Measurements from ENCODE around the gene POLR2J. TPM values are rescaled to one million over a fixed set of nuclear protein-coding genes. Genes with fewer than 3 reads are reported as not detected.
"Not testable (repeated sequence)": the region's sequence is repeated elsewhere in the genome, so short reads cannot be mapped to it uniquely, and the experiment has no call there.

The POLR2J gene
- total RNA-seq, 1 donor from 2014 or later, result 58.7 TPM

- intact Hi-C loops (cut with DNase I), result loop anchor here (5.0 kb wide), 1 partner anchor 57 kb away; no protein-coding TSS in a partner anchor
- DNase-seq (ENCODE audit: low spot score), result peak; percentile 63
These were observed 9.3 kb downstream of the POLR2J start for GRCh38 chr7:102469351-102469971.

- intact Hi-C loops (cut with DNase I), result loop anchor here (5.0 kb wide), 1 partner anchor 56 kb away; no protein-coding TSS in a partner anchor
These were observed 10.0 kb downstream of the POLR2J start for GRCh38 chr7:102468478-102469350.

GRCh38 chr7:102467581-102468477 lies 10.9 kb downstream of the POLR2J start:
- peak; percentile 68 for DNase-seq (ENCODE audit: low spot score)
- intact Hi-C loops (cut with DNase I), result loop anchor here (5.0 kb wide), 1 partner anchor 56 kb away; no protein-coding TSS in a partner anchor

More at GRCh38 chr7:102468478-102469350, 10.0 kb downstream of the POLR2J start:
- peak; percentile 67 for DNase-seq (ENCODE audit: low spot score)

DNA sequence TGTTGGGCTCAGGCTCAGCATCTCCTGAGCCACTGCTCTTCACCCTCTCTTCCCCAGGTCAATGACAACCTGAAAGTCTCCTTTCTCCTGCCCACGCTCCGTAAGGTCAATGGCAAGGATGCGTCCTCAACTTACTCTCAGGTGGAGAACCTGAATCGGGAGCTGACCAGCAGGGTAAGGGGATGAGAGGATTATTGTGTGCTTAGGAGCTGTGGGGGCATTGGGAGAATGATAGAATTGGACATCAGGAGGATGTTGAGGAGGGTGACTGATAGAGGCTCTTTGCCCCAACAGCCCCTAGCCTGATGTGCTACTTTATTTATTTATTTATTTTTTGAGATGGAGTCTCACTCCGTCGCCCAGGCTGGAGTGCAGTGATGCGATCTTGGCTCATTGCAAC lies 12.6 kb downstream of the POLR2J start:
- intact Hi-C loops (cut with DNase I), result loop anchor here (5.0 kb wide), 1 partner anchor 54 kb away; no protein-coding TSS in a partner anchor
- no peak for DNase-seq (ENCODE audit: low spot score)

- peak; percentile 98 for DNase-seq (ENCODE audit: low spot score)
- intact Hi-C loops (cut with DNase I), result loop anchor here (5.0 kb wide), 1 partner anchor 52 kb away; no protein-coding TSS in a partner anchor
These were observed 14.0 kb downstream of the POLR2J start, which contains the start of the genes ALKBH4 and LRWD1 for GRCh38 chr7:102464577-102465280. TSS of gene ALKBH4 (minus strand) at chr7:102464863. CDS start at chr7:102464836, 27 bp downstream. TSS of gene LRWD1 (plus strand) at chr7:102464984. CDS start at chr7:102465081, 97 bp downstream.

- intact Hi-C loops (cut with DNase I), result no loop called here
- DNase-seq (ENCODE audit: low spot score), result no peak
These were observed 14.7 kb downstream of the POLR2J start for GRCh38 chr7:102463841-102464576.

GRCh38 chr7:102460467-102460866 lies 18.3 kb downstream of the POLR2J start:
- intact Hi-C loops (cut with DNase I), result no loop called here
- DNase-seq (ENCODE audit: low spot score), result no peak

DNA sequence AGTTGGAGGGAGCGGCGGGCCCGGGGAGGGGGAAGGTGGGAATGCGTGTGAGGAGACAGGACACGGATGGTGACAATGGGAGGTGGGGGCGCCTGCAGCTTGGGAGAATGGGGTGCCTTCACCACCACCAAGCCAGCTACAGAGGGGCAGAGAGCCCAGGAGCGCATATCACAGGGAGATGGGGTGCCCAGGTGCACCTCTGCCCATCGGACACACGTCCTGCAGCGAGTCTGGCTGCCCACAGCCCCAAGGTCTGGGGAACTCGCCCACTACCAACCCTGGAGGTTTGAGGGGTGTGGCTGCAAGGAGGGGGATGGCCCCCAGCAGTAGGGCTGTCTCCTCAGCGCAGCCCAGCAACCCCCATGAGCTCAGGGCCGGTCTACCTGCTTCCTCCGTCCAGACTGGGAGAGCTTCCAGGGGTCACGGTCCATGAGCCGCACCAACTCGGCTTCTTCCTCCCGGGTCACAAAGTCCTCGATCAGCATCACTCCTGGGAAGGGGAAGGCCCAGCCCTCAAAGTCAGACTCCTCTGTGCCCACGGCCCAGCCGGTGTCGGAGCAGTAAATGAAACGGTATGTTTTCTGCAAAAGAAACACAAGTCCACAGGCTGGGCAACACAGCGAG lies 19.4 kb downstream of the POLR2J start:
- intact Hi-C loops (cut with DNase I), result no loop called here
- DNase-seq (ENCODE audit: low spot score), result no peak

DNA sequence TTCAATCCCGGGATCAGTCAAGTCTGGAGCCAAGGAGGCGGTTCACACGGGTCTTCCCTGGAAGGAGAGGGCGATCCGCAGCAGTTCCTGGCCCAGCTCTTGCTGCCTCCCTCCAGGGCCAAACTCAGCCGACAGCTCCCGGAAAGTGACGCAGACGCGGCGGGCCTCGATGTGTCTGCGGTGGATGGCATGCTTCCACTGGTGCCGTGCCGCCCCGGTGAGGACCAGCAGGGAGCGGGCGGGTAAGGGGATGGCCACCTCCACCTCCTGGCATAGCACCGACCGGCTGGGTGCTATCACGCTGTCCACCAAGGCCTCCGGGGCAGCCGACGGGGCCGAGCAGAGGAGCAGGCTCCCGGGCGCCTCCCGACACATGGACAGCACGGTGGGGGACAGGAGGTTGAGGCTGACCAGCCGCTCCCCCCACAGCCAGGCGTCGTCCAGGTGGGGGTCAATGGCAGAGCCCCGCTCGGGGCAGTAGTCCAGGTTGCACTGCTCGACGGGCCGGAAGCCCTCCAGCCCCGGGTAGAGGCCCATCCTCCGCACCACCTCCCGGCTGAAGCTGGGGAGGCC lies 21.3 kb downstream of the POLR2J start:
- DNase-seq (ENCODE audit: low spot score), result no peak
- intact Hi-C loops (cut with DNase I), result no loop called here

GRCh38 chr7:102456327-102456726 lies 22.4 kb downstream of the POLR2J start:
- DNase-seq (ENCODE audit: low spot score), result no peak
- intact Hi-C loops (cut with DNase I), result no loop called here

DNA sequence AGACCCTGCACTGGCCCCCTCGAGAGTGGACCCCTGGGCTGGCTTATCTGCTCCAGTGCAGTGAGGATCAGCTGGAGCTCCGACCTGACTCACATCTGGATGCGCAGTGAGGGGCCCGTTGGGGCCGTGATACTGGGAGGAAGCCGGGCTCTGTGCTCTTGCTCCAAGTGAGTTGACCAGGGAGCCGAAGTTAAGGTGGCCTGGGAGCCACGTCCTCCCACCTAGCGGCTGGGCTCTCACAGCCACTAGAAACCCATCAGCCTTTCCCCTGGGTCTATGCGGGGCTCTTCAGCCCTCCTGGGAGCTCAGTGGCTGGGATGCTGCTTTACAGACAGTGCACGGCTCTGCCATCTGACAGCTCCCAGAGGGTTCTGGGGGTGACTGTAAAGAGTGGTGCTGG lies 23.1 kb downstream of the POLR2J start:
- DNase-seq (ENCODE audit: low spot score), result no peak
- intact Hi-C loops (cut with DNase I), result no loop called here

DNA sequence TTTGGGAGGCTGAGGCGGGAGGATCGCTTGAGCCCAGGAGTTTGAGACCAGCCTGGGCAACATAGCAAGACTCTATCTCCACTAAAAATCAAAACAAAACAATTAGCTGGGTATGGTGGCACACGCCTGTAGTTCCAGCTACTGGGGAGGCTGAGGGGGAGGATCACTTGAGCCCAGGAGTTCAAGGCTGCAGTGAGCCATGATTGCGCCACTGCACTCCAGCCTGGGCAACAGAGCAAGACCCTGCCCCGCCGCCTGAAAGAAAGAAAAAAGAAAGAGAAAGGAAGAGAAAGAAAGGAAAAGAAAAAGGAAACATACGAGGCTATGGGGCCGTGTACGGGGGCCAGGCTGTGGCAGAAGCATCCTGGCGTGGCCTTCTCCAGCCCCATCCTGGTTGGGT lies 23.8 kb downstream of the POLR2J start:
- DNase-seq (ENCODE audit: low spot score); intact Hi-C loops (cut with DNase I): not testable (repeated sequence)

- intact Hi-C loops (cut with DNase I), result no loop called here
- no peak for DNase-seq (ENCODE audit: low spot score)
These were observed 24.3 kb downstream of the POLR2J start for GRCh38 chr7:102454468-102454867.

- intact Hi-C loops (cut with DNase I), result no loop called here
- no peak for DNase-seq (ENCODE audit: low spot score)
These were observed 25.4 kb downstream of the POLR2J start for GRCh38 chr7:102453319-102453718.

GRCh38 chr7:102452451-102452850 lies 26.3 kb downstream of the POLR2J start:
- intact Hi-C loops (cut with DNase I), result no loop called here
- DNase-seq (ENCODE audit: low spot score), result no peak

- DNase-seq (ENCODE audit: low spot score), result no peak
- intact Hi-C loops (cut with DNase I), result no loop called here
These were observed 27.2 kb downstream of the POLR2J start for GRCh38 chr7:102451371-102452054.

- no peak for DNase-seq (ENCODE audit: low spot score)
- intact Hi-C loops (cut with DNase I), result no loop called here
These were observed 28.5 kb downstream of the POLR2J start for GRCh38 chr7:102450242-102450641.
